GM21619 (cell line): ENCODE measurements around the gene HAPSTR1.
"Not testable (repeated sequence)": the region's sequence is repeated elsewhere in the genome, so short reads cannot be mapped to it uniquely, and the experiment has no call there.

Source experiments
- ATAC-seq: cut with Tn5 transposase; IDR thresholded peaks from one replicate; pipeline ENCODE4 v1.9.1; 2021; ENCODE audit not compliant: unreplicated experiment

Gene HAPSTR1, protein sequence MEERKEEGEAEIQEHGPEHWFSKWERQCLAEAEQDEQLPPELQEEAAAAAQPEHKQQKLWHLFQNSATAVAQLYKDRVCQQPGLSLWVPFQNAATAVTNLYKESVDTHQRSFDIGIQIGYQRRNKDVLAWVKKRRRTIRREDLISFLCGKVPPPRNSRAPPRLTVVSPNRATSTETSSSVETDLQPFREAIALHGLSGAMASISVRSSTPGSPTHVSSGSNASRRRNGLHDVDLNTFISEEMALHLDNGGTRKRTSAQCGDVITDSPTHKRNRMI

DNA sequence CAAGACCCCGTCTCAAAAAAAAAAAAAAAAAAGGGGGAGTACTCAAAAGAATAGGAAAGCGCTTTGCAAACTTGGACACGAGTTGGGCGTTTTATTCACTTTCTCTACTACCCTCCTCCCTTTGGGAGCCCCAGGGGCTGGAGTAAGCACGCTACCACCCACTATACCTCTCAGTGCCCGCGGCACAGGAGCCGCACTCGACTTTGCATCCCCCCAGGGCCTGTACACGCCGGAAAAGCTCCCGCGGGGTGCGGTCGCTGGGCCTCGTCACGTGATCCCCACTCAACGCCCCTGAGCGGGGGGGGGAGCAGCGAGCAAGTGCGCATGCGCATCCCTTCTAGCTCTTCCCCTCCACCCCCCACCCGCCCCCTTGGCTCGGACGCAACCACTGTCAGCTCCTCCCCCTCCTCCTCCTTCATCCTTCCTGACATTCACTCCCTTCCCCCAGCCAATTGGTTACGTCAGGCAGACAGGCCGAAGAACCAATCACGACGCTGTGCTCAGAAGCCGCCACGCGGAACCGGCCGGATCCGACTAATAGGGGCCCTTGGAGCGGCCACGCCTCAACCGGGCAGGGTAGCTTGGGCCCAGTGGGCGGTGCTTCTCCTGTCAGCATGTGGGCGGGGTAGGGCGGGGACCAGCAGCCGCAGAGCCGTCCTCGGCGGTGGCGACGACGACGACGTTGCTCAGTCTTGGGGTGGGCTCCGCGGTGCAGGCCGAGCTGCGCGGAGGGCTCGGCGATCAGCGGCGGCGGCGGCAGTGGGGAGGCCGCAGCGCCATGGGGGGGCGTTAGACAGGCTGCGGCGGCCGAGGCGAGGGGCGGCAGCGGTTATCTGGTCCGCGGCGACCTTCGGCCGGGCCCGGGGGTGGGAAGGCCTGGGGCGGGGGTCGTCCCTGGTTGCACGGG is at the start of gene HAPSTR1:
Gene HAPSTR1 (plus strand): TSS at position 685 of the 907 bp plus-strand sequence. CDS start 401 bp downstream, outside the sequence.
- peak; percentile 81 for ATAC-seq

GRCh38 chr16:9042533-9042932 is 48.9 kb upstream of the HAPSTR1 start:
- no peak for ATAC-seq

- no peak for ATAC-seq
Measured at GRCh38 chr16:9042964-9043680, 48.3 kb upstream of the HAPSTR1 start.

GRCh38 chr16:9045562-9045961 is 45.9 kb upstream of the HAPSTR1 start:
- ATAC-seq: not testable (repeated sequence)

DNA sequence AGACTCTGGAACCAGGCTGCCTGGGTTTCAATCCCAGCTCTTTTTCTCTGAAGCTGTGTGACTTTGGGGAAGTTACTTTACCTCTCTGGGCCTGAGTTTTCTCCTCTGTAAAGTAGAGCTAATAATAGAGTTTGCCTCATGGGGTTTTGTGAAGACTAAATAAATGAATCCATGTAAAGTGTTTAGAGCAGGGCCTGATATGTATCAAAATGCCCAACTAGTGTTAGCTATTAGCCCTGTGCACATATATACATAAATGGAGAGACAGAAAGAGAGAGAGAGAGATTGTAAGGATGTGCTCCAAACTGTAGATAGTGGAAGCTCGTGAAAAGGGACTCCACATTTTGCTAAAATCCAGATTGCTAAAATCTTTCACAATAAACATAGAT is 44.8 kb upstream of the HAPSTR1 start:
- no peak for ATAC-seq

- ATAC-seq: peak; percentile 78
Measured at GRCh38 chr16:9047689-9048301, 43.6 kb upstream of the HAPSTR1 start.

DNA sequence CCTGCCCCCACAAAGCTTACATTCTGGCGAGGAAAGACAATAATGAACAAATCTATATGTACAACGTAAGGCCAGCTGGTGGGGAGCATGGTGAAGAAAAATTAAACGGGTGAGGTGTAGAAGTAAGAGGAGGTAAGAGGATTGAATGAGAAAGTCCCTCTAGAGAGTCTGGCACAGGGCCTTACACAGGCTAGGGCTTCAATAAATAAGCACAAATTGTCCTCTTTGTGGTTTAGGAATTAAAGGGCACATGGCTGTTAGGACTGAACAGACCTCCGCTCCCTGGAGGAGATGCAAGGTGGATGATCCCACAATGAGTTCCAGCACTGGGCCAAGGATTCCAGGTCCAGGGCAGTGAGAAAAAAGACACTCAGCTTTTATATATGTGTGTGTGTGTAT is 43.1 kb upstream of the HAPSTR1 start:
- no peak for ATAC-seq

DNA sequence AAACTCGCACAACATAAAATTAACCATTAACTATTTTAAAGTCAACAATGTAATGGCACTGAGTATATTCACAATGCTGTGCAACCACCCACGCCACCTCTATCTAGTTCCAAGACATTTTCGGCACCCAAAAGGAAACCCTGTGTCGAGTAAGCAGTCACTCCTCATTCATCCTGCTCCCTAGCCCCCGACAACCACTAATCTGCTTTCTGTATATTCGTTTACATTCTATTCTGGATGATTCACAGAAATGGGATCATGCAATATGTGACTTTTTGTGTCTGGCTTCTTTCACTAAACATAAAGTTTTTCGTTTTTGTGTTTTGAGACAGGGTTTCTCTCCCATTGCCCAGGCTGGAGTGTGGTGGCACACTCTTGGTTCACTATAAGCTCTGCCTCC is 42.2 kb upstream of the HAPSTR1 start:
- no peak for ATAC-seq

GRCh38 chr16:9050102-9050830 is 41.2 kb upstream of the HAPSTR1 start:
- ATAC-seq: no peak

GRCh38 chr16:9053006-9053601 is 38.3 kb upstream of the HAPSTR1 start:
- peak; percentile 56 for ATAC-seq

GRCh38 chr16:9054460-9054859 is 37.0 kb upstream of the HAPSTR1 start:
- ATAC-seq: no peak

GRCh38 chr16:9055115-9055514 is 36.3 kb upstream of the HAPSTR1 start:
- ATAC-seq: no peak

DNA sequence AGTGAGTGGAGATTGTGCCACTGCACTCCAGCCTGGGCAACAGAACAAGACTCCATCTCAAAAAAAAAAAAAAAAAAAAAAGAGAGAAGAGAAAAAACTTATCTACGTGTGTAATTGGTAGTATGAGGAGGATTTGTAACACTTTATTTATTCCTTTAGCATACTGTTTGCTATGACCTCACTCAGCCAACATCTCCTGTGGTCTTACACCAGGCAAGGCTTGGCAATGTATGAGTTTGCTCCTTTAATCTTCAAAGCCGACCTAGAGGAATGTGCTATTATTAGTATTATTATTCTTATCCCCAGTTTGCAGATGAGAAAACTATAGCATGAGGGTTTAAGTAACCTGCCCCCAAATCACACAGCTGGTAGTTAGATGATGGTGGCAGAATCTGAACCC is 35.8 kb upstream of the HAPSTR1 start:
- ATAC-seq: no peak

DNA sequence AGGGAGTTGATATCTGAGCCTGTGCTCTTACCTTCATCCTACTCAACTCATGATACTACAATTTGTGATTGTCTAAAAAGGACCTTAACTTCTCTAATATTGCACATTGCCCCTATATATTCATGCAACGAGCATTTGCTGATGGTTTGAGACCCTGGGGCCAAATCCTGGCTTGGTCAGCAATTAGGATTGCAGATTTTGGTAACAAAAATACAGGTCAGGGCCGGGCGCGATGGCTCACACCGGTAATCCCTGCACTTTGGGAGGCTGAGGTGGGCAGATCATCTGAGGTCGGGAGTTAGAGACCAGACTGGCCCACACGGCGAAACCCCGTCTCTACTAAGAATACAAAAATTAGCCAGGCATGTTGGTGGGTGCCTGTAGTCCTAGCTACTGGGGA is 35.4 kb upstream of the HAPSTR1 start:
- no peak for ATAC-seq

GRCh38 chr16:9058211-9058610 is 33.2 kb upstream of the HAPSTR1 start:
- ATAC-seq: no peak

- ATAC-seq: no peak
Measured at GRCh38 chr16:9060225-9060624, 31.2 kb upstream of the HAPSTR1 start.

DNA sequence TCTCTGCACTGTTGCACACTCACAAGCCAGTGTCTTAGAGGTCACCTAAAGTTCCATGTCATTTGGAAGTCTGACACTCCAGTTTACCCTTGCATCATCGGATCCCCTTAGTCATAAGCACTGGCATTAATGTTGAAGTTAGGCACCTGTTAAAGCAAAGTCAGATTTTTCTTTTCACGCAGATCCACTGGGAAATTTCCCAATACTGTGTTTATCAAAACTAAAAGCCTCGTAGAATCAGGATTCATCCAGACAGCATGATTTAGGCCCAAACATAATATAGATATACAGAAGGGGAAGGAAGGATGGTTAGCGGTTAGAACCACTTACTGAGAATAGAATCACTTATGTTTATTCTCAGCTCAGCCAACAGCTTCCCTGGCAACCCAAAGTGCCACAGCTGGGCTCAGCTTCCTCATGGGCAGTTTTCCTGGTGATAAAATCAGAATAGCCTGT is 30.1 kb upstream of the HAPSTR1 start:
- peak; percentile 65 for ATAC-seq

DNA sequence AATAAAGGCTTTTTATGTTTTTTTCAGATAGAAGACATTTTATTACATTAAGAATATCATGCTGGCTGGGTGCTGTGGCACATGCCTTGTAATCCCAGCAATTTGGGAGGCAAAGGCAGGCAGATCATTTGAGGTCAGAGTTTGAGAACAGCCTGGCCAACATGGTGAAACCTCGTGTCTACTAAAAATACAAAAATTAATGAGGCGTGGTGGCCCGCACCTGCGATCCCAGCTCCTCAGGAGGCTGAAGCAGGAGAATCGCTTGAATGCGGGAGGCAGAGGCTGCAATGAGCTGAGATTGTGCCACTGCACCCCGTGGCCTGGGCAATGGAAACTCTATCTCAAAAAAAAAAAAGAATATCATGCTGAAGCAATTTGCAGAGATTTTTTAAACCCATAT is 29.1 kb upstream of the HAPSTR1 start:
- no peak for ATAC-seq

DNA sequence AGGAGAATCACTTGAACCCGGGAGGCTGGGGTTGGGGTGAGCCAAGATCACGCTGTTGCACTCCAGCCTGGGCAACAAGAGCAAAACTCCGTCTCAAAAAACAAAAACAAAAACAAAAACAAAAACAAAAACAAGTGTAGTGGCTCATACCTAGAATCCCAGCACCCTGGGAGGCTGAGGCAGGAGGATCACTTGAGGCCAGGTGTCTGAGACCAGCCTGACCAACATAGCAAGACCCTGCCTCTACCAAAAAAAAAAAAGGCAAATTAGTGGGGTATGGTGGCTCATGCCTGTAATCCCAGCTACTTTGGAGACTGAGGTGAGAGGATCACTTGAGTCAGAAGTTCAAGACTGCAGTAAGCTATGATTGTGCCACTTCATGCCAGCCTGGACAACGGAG is 26.4 kb upstream of the HAPSTR1 start:
- no peak for ATAC-seq

DNA sequence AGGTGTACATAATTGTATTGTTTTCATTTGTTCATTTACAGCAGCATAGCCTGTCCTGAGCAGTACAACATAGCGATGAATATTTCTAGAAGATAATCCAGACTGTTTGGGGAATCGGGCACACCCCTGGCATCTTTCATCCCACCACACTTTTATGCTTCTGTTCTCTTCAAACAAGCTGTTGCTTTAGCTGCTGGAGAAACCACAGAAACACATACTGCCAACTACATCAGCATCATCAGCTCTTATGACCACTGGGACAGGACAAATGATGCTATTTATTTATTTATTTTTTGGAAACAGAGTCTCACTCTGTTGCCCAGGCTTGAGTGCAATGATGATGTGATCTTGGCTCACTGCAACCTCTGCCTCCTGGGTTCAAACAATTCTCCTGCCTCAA is 22.6 kb upstream of the HAPSTR1 start:
- no peak for ATAC-seq
